Umbilical cord (tissue), 2 donors: ENCODE measurements around the gene PER2. TPM values are rescaled to one million over a fixed set of nuclear protein-coding genes. Genes with fewer than 3 reads are reported as not detected.
"Not testable (repeated sequence)": the region's sequence is repeated elsewhere in the genome, so short reads cannot be mapped to it uniquely, and the experiment has no call there.

Experiments
- DNase-seq: peaks from one replicate; pipeline ENCODE4 v3.0.0-alpha.2; 2015; ENCODE audit warnings: low spot score
- total RNA-seq: library from RNA; depleted of rRNA; stranded (reverse); fragments of >200 nt; gene quantifications from one replicate; pipeline ENCODE4 v1.2.3, GENCODE V29; 2014; ENCODE audit warnings: low replicate concordance; ENCODE audit not compliant: insufficient read depth

The PER2 gene
- total RNA-seq, 1 donor from 2014 or later: 11.3 TPM

DNA sequence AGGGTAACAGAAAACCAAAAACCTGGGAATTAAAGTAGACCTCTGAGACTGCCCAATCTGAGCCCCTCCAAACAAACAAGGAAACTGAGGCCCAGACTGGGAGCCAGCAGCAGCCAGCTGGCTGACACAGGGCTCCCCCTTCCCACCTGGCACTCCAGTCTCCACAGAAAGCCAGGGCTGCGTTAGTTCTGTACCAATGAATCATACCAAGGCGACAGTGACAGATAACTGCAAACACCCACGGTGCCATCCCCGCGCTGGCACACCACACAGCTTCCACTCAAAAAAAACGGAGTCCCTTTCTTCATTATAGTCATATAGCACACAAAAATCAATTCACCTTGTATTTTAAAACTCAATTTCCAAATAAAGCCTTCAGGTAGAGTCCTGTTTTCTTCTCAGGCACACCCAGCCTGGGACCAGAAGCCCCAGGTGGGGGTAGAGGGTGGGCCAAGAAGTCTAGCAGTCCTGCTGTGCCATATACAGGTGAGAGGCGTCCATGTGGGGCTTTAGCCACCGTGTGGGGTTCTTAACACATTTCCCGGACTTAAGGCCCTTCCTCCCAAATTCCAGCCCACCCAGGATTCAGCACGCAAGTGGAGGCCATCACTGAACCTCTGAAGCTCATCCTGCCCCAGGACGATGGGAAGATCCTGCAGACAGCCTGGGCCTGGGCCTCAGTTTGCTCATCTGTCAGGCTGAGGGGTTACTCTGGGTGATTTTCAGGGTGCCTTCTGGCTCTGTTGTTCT lies 1.2 kb downstream of the PER2 start:
- DNase-seq: no peak

- peak; percentile 18 for DNase-seq
Observed at GRCh38 chr2:238286551-238286950, 1.9 kb downstream of the PER2 start.

DNA sequence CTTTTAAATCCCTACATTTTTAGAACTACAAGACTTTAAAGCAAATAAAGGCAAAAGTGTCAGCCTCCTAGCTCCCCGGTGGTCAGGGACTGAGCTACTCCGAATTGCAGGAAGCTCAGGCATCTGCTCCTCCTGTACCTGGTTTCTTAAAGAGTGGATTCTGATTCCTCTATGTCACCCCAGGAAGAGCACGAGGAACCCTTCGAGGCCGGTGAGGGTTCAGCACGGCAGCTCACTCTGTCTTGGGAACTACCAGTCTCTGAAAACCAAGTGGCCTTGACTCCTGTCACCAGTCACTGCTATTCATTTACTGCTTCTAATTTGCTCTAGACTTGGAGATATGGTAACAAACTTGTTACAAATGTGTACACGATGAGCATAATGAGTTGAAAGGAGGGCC lies 2.3 kb downstream of the PER2 start:
- no peak for DNase-seq

GRCh38 chr2:238285653-238286082 lies 2.7 kb downstream of the PER2 start:
- DNase-seq: peak; percentile 83

GRCh38 chr2:238284802-238285515 lies 3.5 kb downstream of the PER2 start:
- DNase-seq: no peak

GRCh38 chr2:238282861-238283738 lies 5.3 kb downstream of the PER2 start:
- no peak for DNase-seq

GRCh38 chr2:238281826-238282480 lies 6.5 kb downstream of the PER2 start:
- no peak for DNase-seq

DNA sequence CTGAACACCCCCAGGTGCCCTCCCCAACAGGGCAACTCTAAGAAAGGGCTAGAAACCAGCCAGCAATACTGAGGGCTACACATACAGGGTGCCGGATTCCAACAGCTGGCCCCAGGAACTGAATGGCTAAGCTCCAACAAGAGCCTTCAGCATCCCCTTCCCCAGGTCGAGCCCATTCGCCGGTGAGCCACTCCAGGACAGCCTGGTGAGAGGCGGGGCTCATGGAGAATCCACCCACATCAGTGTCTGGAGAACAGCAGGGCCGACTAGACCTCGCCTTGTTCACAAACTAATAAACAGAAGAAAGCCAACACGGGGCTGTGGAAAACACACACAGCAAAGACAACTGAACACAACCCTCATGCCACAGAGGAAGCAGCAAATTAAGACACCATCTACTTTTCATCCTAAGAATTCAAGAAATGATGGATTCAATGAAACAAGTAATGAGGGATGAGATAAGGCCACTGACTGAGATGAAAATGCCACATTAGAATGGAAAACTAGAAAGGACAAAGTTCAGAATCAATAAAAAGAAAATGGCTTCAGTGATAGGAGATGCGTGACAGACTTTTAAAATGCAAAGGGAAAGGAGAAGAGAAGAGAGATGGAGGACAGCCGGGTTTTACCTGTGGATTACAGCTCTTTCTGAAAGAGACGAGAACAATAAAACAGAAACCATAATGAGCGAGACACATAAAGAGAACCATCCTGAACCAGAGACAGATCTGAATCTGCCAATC lies 8.2 kb downstream of the PER2 start:
- DNase-seq: no peak

DNA sequence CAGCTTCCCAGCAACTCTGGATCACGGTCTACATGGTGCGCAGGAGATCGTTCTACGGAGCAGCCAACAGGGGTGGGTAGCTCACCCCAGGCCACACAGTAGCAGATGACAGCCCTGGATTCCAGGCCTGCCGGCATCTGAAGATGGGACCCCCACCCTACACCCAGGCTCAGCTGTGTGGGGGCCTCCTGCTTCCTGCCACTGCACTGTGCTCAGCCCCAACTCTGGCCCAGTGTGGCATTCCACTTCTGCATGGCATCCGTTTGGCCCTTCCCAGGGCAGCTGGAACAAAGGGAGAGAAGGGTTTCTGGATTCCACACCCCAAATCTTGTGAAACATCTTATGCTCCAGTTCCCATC lies 9.1 kb downstream of the PER2 start:
- DNase-seq: no peak

- no peak for DNase-seq
Observed at GRCh38 chr2:238278626-238279323, 9.6 kb downstream of the PER2 start.

DNA sequence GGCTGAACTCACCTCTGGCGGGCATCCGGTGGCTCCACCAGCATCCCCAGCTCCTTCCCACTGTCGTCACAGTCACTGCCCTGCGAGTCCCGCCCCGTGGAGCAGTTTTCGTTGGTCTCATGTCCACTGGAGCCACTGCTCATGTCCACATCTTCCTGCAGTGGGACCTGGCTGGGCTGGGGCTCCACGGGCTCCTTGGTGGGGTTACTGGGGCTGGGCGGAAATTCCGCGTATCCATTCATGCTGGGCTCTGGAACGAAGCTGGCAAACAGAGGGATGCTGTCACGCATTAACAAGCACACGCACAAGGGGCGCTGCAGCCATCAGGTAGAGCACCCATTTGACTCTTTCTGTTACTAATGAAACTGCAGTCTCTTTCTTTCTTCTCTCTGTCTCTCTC lies 10.7 kb downstream of the PER2 start:
- no peak for DNase-seq

GRCh38 chr2:238274152-238274865 lies 14.1 kb downstream of the PER2 start:
- DNase-seq: no peak

- not testable (repeated sequence) for DNase-seq
Observed at GRCh38 chr2:238273433-238273832, 15.0 kb downstream of the PER2 start.

- DNase-seq: no peak
Observed at GRCh38 chr2:238272156-238272555, 16.3 kb downstream of the PER2 start.

DNA sequence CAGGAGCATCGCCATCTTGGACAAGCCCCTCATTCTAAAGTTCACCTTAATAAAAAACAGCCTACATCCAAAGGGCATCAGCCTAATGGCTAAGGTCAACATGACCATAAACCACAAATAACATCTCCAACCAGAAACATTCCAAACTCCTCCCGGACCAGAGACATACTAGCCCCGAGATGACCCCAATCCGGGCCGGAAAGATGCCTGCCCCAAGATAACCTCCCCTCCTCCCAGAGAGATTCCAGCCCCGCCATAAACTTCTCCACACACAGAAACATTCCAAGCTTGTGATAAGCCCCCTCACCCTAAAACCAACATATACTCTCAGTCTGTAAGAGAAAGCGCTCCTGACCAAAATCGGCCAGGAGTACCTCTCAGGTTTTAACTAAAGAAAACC lies 16.7 kb downstream of the PER2 start:
- not testable (repeated sequence) for DNase-seq

DNA sequence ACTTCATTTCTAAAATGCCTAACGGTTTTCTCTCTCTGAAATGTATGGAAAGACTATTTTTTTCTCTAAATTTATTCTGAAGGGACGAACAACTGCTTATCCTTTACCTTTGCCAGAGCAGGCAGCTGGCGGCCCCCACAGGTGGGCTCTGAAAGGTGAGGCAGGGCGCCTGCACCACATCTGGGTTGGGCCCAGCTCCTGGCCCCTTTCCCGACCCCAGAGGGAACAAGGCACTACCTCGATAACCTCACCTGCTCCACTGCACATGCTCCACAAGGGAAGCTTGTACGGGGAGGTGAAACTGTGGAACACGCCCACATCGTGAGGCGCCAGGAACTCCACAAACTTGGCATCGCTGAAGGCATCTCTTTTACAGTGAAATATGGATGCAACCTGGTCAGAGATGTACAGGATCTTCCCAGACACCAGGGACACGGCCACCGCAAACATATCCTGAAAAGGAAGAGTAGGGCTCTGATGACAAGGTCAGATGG lies 17.3 kb downstream of the PER2 start:
- no peak for DNase-seq

DNA sequence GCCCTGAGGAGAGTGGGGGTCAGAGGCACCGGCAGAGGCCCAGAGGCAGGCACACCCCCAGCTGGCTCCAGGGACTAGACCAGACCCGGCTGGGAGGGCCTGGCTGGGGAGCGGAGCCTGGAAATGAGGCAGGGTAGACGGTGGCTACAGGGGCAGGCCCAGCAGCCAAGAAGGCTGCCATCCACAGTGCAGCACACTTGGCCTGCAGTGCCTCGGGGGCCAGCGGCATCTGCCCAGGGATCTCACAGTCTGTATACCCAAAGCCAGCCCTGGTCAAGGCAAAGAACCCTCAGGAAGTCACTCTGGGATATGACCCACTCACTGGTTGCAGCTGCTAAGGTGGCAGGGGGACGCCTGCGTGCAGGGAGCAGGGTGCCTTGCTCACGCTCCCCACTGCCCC lies 17.8 kb downstream of the PER2 start:
- no peak for DNase-seq

- no peak for DNase-seq
Observed at GRCh38 chr2:238269741-238270140, 18.7 kb downstream of the PER2 start.

- DNase-seq: no peak
Observed at GRCh38 chr2:238267884-238268680, 20.3 kb downstream of the PER2 start.
